CD14-positive monocyte (primary cell): Measurements from ENCODE around the gene EFCC1. TPM values are rescaled to one million over a fixed set of nuclear protein-coding genes. Genes with fewer than 3 reads are reported as not detected.

Source experiments
- DNase-seq, 3 donors: peaks; one replicate each; pipeline ENCODE4 v3.0.0-alpha.2; 2011 to 2022
- H2AFZ ChIP-seq: 2 replicates; pipeline ENCODE4 v1.6.0; 2012; ENCODE audit warnings: mild to moderate bottlenecking, low read depth, low read length, inconsistent platforms; ENCODE audit not compliant: insufficient read depth, poor library complexity, severe bottlenecking
- H3K27ac ChIP-seq, 2 donors: 1 replicate in 1 of 2; 2 replicates in 1 of 2; pipeline ENCODE4 v1.5.1; 2012 to 2013; ENCODE audit warnings: low read length in 2 of 2, control low read depth in 1 of 2, inconsistent platforms in 1 of 2, low read depth in 1 of 2, mild to moderate bottlenecking in 1 of 2
- H3K27me3 ChIP-seq, 2 donors: one replicate each; pipeline versions ENCODE4 v1.6.0 to v1.6.1; 2011 to 2013; ENCODE audit warnings: low read length in 2 of 2; ENCODE audit not compliant: control insufficient read depth in 2 of 2, insufficient read depth in 2 of 2
- H3K36me3 ChIP-seq, 2 donors: replicated peaks in 1 of 2; 1 replicate in 1 of 2; 2 replicates in 1 of 2; pipeline versions ENCODE4 v1.5.1 to v1.6.1; 2012 to 2013; ENCODE audit warnings: low read length in 2 of 2, control low read depth in 1 of 2, inconsistent platforms in 1 of 2, mild to moderate bottlenecking in 1 of 2; ENCODE audit not compliant: insufficient read depth in 2 of 2, control insufficient read depth in 1 of 2
- H3K4me1 ChIP-seq, 2 donors: 1 replicate in 1 of 2; 2 replicates in 1 of 2; pipeline versions ENCODE4 v1.5.1 to v1.6.1; 2012 to 2013; ENCODE audit warnings: low read length in 2 of 2, control low read depth in 1 of 2, inconsistent platforms in 1 of 2, mild to moderate bottlenecking in 1 of 2, moderate library complexity in 1 of 2; ENCODE audit not compliant: insufficient read depth in 2 of 2, control insufficient read depth in 1 of 2
- H3K4me2 ChIP-seq: replicated peaks from 2 replicates; pipeline ENCODE3; 2012; ENCODE audit warnings: low read length, moderate library complexity, mild to moderate bottlenecking; ENCODE audit not compliant: poor library complexity, severe bottlenecking; ENCODE audit errors: extremely low read depth
- H3K4me3 ChIP-seq, 3 experiments: fragments of 200-600 bp in 1 of 3; sonication (generic) in 1 of 3; replicated peaks in 1 of 3; 1 replicate in 2 of 3; 2 replicates in 1 of 3; pipeline ENCODE4 v1.5.1; 2011 to 2013; ENCODE audit warnings: low read length in 3 of 3, mild to moderate bottlenecking in 3 of 3, control low read depth in 2 of 3, low read depth in 2 of 3, inconsistent platforms in 1 of 3, moderate library complexity in 1 of 3
- H3K79me2 ChIP-seq: 2 replicates; pipeline ENCODE4 v1.6.0; 2012; ENCODE audit warnings: mild to moderate bottlenecking, control low read depth, inconsistent platforms, low read length, moderate library complexity; ENCODE audit not compliant: insufficient read depth
- H3K9ac ChIP-seq: 2 replicates; pipeline ENCODE4 v1.6.0; 2017; ENCODE audit warnings: low read length, mild to moderate bottlenecking; ENCODE audit not compliant: insufficient read depth, poor library complexity, severe bottlenecking
- H3K9me3 ChIP-seq, 2 donors: replicated peaks in 1 of 2; 1 replicate in 1 of 2; 2 replicates in 1 of 2; pipeline versions ENCODE4 v1.5.1 to v1.6.1; 2012 to 2013; ENCODE audit warnings: low read length in 2 of 2, control low read depth in 1 of 2; ENCODE audit not compliant: control insufficient read depth in 1 of 2, insufficient read depth in 1 of 2
- H4K20me1 ChIP-seq: 2 replicates; pipeline ENCODE4 v1.6.0; 2012; ENCODE audit warnings: mild to moderate bottlenecking, low read length, control low read depth, moderate library complexity; ENCODE audit not compliant: insufficient read depth
- H3K27ac Mint-ChIP-seq, 7 donors: one replicate each; pipeline ENCODE4 v1.8.0; 2020; ENCODE audit warnings: mild to moderate bottlenecking in 7 of 7, mixed read lengths in 7 of 7, moderate library complexity in 6 of 7, inconsistent platforms in 2 of 7
- H3K27me3 Mint-ChIP-seq, 3 donors: one replicate each; pipeline ENCODE4 v1.8.0; 2021 to 2022; ENCODE audit warnings: low read depth in 3 of 3, mild to moderate bottlenecking in 3 of 3, mixed read lengths in 3 of 3, moderate library complexity in 3 of 3, inconsistent platforms in 1 of 3
- H3K36me3 Mint-ChIP-seq, 2 donors: one replicate each; pipeline ENCODE4 v1.8.0; 2020; ENCODE audit warnings: mixed read lengths in 2 of 2, inconsistent platforms in 1 of 2, mild to moderate bottlenecking in 1 of 2
- H3K4me1 Mint-ChIP-seq: one replicate; pipeline ENCODE4 v1.8.0; 2020; ENCODE audit warnings: mild to moderate bottlenecking, mixed read lengths
- H3K4me3 Mint-ChIP-seq, 2 donors: one replicate each; pipeline ENCODE4 v1.8.0; 2020; ENCODE audit warnings: mild to moderate bottlenecking in 2 of 2, mixed read lengths in 2 of 2, moderate library complexity in 1 of 2
- H3K9me3 Mint-ChIP-seq, 7 donors: one replicate each; pipeline ENCODE4 v1.8.0; 2020 to 2022; ENCODE audit warnings: mixed read lengths in 7 of 7, mild to moderate bottlenecking in 6 of 7, moderate library complexity in 6 of 7, inconsistent platforms in 2 of 7
- CTCF ChIP-seq: fragments of 200-600 bp; IDR thresholded peaks from one replicate; pipeline ENCODE4 v1.8.0; 2022; ENCODE audit warnings: antibody characterized with exemption, mild to moderate bottlenecking
- WGBS: methylation state at CpG from one replicate; pipeline ENCODE4 v1.1.5; 2013; ENCODE audit warnings: missing lambda C conversion rate; ENCODE audit not compliant: insufficient coverage; 5-methylcytosine and 5-hydroxymethylcytosine counted together
- intact Hi-C, 2 donors: fragments of 100-400 bp; cut with micrococcal nuclease; formaldehyde crosslinking; loops; one replicate each; pipeline versions ENCODE4 v1.15.0 to v1.15.1; 2023
- polyA plus RNA-seq, 3 donors: library from polyadenylated mRNA; depleted of rRNA in 1 of 3; unstranded in 2 of 3; stranded (reverse) in 1 of 3; fragments of 300-500 nt in 2 of 3; fragments of >200 nt in 1 of 3; fragmentation: Illumina TruSeq in 2 of 3; gene quantifications; 1 replicate in 2 of 3; 2 replicates in 1 of 3; pipeline ENCODE4 v1.2.3, GENCODE V29; 2012 to 2021

EFCC1 gene
- polyA plus RNA-seq, 3 donors: 0.11 to 0.15 TPM; not detected in 1

- no peak for DNase-seq
- H3K36me3 Mint-ChIP-seq: no peaks in the 10 kb centered on the region
These were observed 80.9 kb downstream of the EFCC1 start for GRCh38 chr3:129082026-129082425.

GRCh38 chr3:129084501-129084900, 83.4 kb downstream of the EFCC1 start:
- no peak for DNase-seq
- Mint-ChIP-seq H3K27me3 (peaks cover 3 to 7% (median 4%) of the 10 kb centered on the region in 3 donors), H3K27ac (no peak overlapping the region), H3K9me3 (peaks cover 0 to 2% (median 0%) of the 10 kb centered on the region in 7 donors), H3K4me3 (no peak overlapping the region), H3K4me1 (peaks cover 2% of the 10 kb centered on the region), H3K36me3 (no peaks in the 10 kb centered on the region)
- Histone ChIP-seq H3K4me1 (no peaks in the 10 kb centered on the region), H3K9me3 (no peaks in the 10 kb centered on the region), H3K4me3 (no peak overlapping the region), H3K4me2 (no peak overlapping the region), H2AFZ (no peak overlapping the region), H4K20me1 (peaks cover 7% of the 10 kb centered on the region), H3K27ac (no peak overlapping the region), H3K79me2 (no peaks in the 10 kb centered on the region), H3K36me3 (no peaks in the 10 kb centered on the region), H3K27me3 (no peaks in the 10 kb centered on the region), H3K9ac (no peak overlapping the region)
- intact Hi-C loops: no loop called here
- 85% methylated on average over 6 of the region's 6 CpGs for WGBS
- no peak for TF ChIP-seq CTCF

More at GRCh38 chr3:129082026-129082425, 80.9 kb downstream of the EFCC1 start:
- Histone ChIP-seq H2AFZ (no peak overlapping the region), H4K20me1 (peaks cover 4% of the 10 kb centered on the region), H3K4me1 (no peaks in the 10 kb centered on the region), H3K27ac (no peak overlapping the region), H3K4me3 (no peak overlapping the region), H3K4me2 (no peak overlapping the region), H3K9ac (no peak overlapping the region), H3K27me3 (no peaks in the 10 kb centered on the region), H3K79me2 (no peaks in the 10 kb centered on the region), H3K36me3 (no peaks in the 10 kb centered on the region), H3K9me3 (no peaks in the 10 kb centered on the region)
- Mint-ChIP-seq H3K27ac (peak overlapping the region in 1 of 7 donors; percentile 72), H3K4me3 (peak overlapping the region in 1 of 2 donors; percentile 18), H3K4me1 (peaks cover 2% of the 10 kb centered on the region), H3K9me3 (peaks cover 0 to 2% (median 0%) of the 10 kb centered on the region in 7 donors), H3K27me3 (peaks cover 4 to 9% (median 4%) of the 10 kb centered on the region in 3 donors)
- WGBS: 88% methylated on average over 6 of the region's 9 CpGs
- no peak for TF ChIP-seq CTCF
- intact Hi-C loops: no loop called here
